G401.6 (cell line): ENCODE measurements around the gene KAT7.
A peak's percentile ranks its signal among the peaks of the same experiment; 100 is the strongest.

ENCODE experiments used
- FAIRE-seq: peaks from 2 replicates; lab custom pipeline; 2012; peaks lifted over from hg19 to GRCh38; lab: Jason Lieb, UNC

Gene KAT7

DNA sequence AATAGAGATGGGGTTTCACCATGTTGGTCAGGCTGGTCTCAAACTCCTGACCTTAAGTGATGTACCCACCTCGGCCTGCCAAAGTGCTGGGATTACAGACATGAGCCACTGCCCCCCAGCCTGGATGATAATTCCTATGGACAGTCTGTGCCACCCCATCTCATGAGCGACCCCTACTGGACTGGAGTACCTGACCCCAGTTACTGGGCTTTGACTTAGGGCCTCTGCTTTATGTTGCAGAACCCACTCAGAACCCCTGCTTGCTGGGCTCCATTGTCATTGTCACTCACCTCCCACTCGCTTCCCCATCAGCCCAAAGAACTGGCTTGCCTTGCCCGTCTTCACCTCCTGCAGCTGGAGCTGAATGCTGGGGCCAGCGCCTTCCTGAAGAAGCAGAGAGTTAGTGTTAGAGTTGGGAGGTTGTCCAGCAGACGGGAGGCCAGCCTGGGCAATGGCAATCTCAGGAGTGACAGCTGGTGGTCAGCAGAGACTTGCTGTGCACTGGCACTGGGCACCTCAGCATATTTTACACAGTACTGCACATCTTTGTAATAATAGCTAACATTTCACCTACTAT is 55.4 kb downstream of the KAT7 start:
- FAIRE-seq, result no peak

DNA sequence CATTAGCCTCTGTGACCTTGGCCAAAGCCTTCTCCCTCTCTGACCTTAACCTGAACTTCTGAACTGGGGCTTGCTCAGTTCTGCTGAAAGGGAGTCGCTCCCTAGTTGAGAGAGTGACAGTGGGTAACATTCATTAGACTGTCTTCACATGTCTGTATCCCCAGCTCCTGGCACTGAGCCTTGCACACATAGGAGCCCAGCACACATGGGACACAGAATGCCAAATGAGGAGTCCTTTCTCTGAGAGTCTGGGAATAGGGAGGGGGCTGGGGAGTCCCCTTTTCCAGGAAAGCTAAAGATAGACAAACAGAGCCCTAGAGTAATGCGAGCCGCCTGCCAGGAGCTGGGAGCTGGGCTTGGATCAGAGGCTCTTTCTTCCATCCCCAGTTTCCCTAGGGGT is 56.8 kb downstream of the KAT7 start:
- no peak for FAIRE-seq

DNA sequence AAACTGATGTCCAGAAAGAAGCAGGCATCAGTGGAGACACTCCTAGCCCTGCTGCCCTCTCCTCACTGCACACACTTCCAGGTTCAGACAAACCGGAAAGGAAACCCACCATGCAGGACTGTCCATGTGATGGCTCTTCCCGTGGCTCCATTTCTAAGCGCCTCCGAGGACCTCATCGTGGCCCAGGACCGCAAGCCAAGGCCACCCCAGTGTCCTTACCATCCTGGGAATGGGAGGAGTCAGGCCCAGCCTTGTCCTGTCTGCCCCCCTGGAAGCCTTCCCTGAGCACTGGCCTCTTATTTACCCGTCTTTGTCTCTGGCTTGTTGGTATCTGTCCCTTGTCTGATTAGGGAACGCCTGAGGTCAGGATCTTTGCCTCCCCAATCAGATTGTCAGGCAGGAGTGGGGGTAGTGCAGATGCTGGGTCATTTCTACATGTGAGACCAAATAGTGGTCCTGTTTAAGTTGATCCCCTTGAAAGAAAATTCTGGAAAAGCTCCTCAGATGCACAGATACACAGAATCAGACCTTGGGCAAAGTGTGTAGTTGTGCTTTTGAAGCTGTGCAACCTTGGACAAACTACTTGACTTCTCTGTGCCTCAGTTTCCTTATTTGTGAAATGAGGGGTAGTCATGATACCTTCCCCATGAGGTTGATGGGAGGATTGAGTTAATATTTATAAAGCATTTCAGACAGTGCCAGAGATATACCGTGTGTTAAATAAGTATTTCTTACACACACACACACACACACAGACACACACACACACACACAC is 58.6 kb downstream of the KAT7 start:
- FAIRE-seq, result no peak

DNA sequence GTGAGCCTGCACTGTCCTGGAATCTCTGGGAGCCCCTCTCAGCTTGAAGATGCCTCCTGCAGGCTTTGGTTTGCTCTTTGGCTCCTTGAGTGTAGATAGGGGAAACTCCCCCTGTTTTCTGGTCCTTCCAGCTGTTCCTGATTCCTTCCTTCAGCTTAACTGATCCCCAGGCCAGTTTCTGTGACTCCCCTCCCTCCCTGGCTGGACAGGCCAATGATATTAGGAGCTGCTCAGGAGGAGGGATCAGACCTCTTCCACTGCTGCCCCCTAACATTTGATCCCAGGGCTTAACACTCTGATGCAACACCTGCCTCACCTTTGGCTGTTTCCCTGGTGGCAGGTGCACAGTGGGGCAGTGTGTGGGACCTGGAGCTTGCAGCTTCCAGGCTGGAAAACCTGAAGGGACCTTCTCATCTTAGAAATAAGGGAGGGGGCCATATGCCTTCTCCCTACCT is 59.6 kb downstream of the KAT7 start, which contains the start of gene TAC4:
Gene TAC4 (minus strand): TSS at position 51 of the 455 bp plus-strand sequence. CDS start 52 bp downstream, outside the sequence.
- FAIRE-seq, result no peak

DNA sequence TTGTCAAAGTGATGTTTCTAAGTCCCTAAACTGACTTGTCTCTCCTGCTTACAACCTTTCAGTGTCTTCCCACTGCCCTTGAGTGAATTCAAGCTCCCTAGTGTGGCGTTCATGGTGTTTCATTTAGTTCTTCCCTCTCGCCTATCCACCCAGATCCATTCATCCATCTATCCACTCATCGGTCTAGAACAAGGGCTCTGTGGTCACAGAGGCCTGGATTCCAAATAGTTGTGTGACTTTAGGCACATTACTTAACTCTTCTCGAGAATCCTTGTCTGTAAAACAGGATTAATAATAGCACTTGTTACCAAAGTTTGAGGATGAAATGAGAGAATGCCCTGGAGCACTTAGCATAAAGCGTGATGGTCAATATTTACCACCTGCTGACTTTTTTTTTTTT is 60.3 kb downstream of the KAT7 start:
- no peak for FAIRE-seq

DNA sequence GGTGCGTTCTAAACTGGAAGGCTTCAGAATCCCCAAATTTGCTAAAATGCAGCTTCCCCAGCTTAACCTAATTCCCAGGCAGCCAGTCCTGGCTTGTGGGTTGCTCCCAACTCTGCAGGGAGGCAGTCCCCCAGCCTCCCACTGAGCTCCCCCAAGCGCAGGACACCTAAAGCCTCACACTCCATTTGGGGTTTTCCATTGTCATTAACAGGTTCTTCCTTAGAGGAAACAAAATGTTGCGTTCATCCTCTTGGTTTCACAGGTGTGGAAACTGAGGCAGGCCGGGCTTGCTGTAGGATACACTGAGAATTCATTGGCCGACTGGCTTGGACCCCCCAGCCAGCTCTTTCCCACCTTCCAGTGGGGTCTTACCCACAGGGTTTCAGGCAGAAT is 61.7 kb downstream of the KAT7 start:
- FAIRE-seq, result no peak

DNA sequence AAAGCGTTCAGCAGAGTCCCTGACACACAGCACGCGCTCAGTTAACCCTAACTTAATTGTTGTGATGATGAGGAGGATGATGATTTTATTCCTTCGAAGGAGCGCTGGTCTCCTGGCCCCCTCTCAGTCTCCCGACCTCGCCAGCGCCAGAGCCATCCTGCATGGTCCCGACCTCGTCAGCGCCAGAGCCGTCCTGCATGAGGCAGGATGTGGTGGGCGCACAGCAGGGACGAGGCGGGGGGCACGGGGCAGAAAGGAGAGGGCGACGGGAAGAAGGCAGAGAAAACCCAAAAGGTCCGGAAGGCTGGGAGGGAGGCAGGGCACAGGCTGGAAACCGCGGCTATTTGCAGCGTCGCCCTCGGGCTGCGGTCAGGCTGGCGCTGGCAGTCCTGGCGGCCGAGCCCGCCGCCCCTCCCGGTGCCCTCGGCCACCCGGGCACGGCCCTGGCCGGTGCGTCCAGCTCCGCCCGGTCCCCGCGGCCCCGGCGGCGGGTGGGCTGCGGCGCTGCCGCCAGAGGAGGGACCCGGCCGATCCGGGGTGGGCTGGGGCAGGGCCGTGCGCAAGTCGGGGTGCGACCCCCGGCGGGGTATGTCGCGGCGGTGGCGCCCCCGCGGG is 62.4 kb downstream of the KAT7 start:
- no peak for FAIRE-seq

DNA sequence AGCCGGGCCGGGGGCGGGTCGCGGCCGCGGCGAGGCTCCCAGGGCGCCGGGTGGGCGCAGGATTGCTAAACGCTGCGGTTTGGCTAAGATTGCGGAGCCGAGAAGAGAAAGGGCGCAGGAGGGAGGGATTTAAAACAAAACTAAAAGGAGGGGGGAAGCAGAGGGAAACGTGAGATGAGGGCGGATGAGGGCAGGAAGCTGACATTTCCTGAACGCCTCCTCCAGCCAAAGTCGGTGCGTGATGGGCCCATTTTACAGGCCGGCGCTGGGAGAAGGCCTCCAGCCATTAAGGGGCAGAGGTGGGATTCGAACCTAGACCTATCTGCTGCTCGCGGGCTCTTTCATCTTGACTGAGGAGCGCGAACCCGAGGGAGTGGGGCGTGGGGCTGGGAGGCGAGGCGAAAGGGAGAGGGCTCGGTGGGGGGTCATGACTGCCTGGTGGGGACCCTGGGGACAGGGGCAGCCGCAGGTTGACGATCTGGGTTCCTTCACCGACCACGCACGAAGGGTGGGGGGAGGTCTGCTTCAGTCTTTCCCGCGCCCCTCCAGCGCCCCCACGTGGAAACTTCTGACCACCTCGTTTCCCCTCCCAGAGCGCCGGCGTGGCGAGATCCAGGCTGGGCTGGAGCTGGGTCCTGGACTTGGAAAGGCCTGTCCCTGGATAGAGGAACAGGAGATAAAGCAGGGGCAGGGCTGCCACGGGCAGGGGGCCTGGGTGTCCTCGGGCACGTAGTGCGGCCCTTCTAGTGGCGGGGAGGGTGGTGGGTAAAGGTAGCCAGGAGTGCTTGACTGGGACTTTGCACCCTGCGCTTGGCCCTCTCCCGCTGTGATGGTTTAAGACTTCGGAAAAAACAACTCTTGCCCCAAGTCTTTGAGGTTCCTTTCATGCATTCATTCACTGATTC is 63.2 kb downstream of the KAT7 start:
- no peak for FAIRE-seq

DNA sequence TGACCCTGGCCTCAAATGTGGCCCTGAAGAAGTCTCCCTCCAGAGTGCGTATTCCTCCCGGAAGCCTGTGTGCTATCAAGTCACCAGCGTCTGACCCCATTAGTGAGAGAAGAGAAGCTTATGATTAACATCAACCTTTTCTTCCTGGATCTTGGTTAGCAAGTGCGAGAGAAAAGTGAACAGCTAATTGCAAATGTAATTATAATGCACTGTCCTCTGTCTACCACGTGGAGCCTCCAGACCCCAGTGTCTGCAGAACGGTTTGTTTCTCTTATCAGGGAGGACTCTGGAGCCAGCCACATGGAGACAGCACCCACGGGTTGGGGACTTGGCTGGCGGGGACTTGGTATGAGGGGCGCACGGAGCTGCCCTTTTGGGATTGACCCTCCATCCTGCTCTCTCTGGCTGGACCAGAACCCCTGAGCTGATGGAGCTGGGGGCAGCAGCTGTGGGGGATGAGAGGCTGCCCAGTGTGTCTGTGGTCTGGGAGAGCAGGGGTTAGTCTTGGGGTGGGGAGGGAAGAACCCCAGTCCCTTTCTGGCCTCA is 65.1 kb downstream of the KAT7 start:
- no peak for FAIRE-seq

DNA sequence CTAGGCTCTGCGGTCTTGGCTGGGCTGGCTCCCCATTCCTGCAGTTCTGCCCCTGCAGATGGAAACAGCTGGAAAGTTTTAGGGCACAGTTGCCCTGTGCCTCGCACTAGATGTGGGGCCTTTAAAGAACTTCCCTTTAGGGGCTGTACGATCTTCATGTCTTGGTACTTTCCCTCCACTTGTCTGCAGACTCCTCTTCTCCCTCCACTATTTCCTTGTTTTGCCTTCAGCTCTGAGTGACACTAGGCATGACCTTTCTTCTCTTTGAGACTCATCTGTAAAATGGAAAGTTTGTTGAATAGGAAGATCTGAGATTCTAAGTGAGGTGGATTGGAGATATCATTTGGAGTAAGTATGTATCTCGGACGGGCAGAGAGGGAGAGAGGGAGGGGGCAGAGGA is 65.6 kb downstream of the KAT7 start:
- no peak for FAIRE-seq

DNA sequence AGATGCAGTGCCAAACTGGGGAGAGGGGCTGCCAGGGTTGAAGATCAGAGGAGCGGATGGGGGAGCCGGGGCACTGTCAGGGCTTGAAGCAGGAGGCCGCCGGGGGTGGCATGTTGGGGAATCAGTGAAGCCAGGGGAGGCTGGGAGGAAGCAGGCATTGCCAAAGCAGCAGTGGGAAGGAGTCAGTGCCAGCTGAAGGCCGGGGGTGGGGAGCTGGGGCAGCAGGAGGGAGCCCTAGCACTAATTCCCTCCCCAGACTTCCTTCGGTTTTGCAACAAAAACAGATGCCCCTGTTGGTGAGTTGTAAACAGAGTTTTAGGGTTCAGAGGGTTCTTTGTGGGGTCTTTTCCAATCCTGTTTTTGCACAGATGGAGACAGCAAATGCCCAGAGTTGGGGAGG is 70.3 kb downstream of the KAT7 start:
- no peak for FAIRE-seq

DNA sequence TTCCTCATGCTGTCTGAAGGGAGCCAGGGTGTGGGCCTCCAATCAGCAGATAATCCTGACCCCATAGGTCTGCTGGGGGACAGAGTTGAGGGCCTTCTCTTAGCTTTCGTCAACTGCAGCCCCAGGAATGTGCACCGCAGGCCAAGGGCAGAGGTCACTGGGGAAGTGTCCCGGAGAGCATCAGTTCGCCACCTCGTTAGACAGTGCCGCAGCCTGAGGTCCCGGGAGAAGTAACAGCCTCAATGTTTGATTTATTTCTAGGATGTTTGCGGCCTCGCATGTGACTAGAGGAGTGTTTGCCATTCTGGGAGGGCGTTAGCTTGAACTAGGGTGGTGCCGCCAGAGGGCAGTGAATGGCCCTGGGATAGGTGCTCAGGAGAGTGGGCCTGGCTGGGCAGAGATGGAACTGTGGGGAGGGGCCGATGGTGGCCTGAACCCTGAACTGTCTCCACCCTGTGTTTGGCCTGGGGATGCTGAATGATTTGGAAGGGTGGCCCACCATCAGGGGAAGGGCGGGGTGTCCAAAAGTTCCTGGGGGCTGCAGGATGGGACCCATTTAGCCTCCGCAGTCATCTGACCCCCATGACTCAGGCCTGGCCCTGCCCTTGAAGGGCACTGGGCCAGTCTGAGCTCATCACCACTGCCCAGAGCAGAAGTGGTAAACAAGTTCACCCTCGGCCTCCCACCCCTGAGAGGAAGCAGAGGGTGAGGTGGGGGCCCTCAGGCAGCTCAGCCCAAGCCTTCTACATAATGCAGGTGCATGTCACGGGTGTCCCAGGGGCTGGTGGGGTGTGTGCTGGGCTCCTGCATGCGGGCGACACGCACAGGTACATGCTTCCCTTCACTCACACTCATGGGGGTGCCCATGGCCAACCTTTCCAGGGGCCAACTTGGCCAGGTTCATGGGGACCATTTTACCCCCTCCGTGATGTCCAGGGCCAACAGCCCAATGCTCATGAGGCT is 71.8 kb downstream of the KAT7 start:
- FAIRE-seq, result no peak

DNA sequence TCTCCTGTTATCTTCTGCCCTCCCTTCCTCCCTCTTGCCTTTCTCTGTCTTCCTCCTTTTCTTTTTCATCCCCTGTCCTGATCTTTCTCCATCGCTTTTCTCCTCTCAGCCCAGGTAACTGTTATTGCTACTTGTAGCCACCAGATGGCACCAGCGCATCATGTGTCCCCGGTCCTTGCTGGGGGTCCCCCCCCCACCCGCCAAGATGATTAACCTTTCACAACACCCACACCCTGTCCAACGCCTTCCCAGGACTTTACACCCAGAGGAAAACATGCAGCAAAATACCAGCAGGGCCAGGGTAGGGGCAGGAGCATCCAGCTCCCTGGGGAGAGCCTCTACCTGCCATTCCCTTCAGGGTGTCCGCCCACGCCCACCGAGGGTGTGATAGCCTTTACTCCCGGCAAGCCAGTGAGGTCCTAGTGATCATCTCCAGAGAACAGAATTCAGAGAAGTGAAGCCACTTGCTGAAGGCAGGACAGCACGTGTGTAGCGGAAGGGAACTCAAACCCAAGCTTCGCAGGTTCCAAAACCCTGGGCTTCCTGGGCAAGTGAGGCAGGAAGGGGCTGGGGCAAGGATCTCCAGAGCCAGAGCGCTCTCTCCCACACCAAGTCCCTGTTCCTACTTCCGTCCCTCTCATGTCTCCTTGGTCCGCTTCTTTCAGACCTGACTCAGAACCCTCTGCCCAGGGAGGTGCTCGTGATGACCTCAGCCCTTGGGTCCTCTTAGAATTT is 72.8 kb downstream of the KAT7 start:
- FAIRE-seq, result peak; percentile 23

DNA sequence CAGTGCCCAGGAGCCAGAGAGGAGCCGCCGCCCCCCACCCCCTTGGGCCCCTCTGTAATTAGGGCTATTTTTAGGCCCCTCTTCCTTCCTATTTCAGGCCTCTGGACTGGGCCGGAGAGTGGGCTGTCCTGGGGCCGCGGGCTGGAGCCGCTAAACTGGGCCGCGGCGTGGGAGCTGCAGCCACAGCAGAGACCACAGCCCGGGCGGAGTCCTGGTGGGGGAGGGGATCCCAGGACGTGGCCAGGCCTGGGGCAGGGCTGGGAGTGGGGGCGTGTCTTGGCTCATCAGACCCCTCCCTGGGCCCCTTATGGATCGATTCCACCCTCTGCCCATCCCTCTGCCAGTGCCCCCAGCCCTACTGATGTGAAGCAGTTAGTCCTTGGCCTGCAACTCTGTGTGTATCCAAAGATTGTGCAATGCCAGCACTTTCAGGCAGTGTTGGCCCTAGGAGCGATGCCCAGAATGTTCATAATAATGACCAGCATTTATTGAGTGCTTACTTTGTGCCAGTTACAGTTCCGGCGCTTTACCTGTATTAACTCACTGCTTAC is 74.4 kb downstream of the KAT7 start:
- FAIRE-seq, result no peak

DNA sequence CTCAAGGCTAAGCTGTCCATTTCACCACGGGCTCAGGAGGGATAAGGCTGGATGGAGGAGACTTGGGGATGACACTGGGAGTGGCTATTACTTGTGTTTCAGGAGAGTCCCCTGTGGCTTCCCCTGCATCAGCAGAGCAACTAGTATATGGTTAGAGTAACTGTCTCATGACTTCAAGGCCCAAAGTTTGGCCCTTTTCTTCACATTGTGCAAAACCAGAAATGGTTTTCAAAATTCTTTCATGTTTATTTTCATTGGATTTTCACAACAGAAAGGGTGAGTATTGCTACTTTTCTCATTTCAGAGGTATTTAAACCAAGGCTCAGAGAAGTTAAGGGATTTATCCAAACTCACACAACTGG is 77.5 kb downstream of the KAT7 start:
- no peak for FAIRE-seq

DNA sequence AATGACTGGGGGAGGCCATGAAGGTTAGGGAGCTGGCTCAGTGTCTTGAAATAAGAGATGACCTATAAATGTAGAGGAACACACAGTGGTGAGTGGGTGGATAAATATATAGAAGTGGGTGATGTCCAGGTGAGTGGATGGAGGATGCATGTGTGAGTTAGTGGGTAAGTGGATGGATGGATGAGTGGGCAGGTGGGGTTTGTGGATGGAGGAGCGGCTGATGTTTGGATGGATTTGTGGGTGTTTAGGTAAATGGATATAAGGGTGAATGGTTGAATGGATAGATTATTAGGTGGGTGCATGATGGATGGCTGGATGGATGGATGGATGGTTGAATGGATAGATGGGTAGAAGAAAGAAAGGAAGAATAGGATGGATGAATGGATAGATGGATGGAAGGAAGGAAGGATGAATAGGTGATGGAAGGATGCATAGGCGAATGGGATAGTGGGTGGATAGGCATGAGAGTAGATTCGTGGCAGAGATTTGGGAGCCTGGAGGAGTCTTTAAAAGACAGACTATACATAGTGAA is 78.5 kb downstream of the KAT7 start:
- no peak for FAIRE-seq

DNA sequence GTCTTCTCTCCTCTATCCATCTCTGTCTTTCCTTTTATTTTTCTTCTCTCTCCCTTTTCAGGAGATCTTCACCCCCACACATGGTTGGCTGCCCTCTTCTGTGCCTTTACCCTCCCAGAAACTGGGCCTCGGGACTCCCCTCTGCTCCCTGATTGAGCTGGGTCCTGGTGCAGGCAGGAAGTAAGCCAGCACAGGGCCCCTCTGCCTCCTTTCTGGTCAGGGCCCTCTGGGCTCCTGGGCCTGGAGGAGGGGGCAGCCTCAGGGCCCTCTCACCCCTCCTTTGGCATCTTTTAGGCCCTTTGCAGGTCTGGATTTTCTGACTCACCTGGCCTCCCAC is 80.5 kb downstream of the KAT7 start:
- no peak for FAIRE-seq

DNA sequence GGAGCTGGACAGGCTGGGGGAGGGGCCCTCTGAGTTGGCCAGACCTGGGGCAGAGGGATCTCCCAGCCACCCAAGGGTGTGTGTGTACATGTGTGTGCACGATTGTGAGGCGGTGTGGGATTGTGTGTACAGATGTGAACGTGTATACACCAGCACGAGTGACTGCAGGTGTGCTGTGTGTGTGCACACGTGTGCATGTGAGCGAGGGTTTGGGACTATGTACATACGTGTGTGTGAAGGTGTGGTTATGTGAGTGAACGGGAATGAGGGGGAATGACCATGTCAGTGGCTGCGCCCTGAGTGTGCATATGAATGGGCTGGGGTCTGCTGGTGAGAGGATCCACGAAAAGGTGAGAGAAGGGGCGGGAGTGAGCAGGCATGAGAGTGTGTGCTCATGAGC is 81.8 kb downstream of the KAT7 start:
- no peak for FAIRE-seq

DNA sequence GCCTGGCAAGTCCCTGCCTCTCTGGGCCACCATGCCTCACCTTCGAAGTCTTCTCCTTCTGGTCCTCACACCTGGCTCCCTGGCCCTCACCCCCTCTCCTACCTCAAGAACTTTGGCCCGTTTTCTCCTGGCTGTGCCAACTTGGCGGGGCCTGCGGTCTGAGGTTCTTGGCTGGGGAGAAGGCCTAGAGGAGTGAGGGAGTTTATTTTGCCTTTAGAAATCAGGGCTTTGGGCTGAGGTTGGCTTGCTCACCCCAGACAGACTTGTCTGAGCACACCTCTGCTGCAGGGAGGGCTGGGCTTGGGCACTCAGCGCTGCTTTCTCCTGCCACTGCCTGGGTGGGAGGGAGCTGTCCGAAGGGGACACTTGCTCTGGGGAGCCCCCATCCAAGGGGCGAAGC is 82.7 kb downstream of the KAT7 start:
- FAIRE-seq, result no peak

DNA sequence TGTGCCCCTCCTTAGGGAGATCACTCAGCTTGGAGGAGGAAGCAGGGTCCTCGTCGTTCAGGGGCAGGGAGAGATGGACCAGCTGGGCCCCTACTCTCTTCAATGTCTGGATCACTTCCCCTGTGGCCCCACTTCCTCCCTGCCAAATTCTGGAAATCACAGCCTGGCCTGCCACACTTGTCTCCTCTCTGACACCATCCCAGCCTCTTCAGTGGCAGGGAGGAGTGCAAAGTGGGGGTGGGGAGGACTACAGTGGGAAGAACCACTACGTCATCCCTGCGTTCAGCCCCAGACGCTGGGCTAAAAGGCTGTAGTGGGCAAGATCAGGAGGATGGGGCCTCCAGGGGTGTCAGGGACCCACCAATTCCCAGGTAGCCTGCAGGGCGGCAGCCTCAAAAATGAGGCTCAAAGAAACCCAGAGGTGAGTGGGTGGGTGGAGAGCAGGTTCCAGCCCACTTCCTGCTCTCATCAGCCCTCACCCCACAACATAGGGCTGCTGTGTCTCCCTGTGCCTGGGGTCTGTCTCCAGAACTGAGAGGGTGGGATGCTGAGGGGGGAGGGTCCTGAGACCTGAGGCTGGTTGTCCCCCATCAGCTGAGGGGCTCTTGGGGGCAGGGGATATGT is 84.4 kb downstream of the KAT7 start:
- FAIRE-seq, result no peak
